MM.1S (cell line): ENCODE measurements around the gene GABRB3.

ENCODE experiments used
- DNase-seq: peaks from one replicate; pipeline ENCODE4 v3.0.0-alpha.2; 2015
- H2AFZ ChIP-seq: fragments of 300-600 bp; sonication (generic); 2 replicates; pipeline ENCODE4 v1.6.0; 2016; ENCODE audit warnings: antibody characterized with exemption, low read length
- H3F3A ChIP-seq: fragments of 300-600 bp; sonication (generic); 2 replicates; pipeline ENCODE4 v1.6.1; 2016; ENCODE audit warnings: mild to moderate bottlenecking, antibody characterized with exemption, low read length, moderate library complexity, mixed read lengths; ENCODE audit not compliant: insufficient read depth
- H3K27ac ChIP-seq: fragments of 300-600 bp; sonication (generic); 2 replicates; pipeline ENCODE4 v1.5.1; 2016; ENCODE audit warnings: mild to moderate bottlenecking, low read length
- H3K27me3 ChIP-seq: fragments of 300-600 bp; sonication (generic); replicated peaks from 2 replicates; pipeline ENCODE4 v1.6.0; 2016; ENCODE audit warnings: low read length; ENCODE audit not compliant: insufficient read depth
- H3K36me3 ChIP-seq: fragments of 300-600 bp; sonication (generic); replicated peaks from 2 replicates; pipeline ENCODE4 v1.6.1; 2016; ENCODE audit warnings: mild to moderate bottlenecking, low read length, mixed read lengths; ENCODE audit not compliant: insufficient read depth
- H3K4me1 ChIP-seq: fragments of 300-600 bp; sonication (generic); 2 replicates; pipeline ENCODE4 v1.6.1; 2016; ENCODE audit warnings: low read length, mixed read lengths
- H3K4me2 ChIP-seq: fragments of 300-600 bp; sonication (generic); 2 replicates; pipeline ENCODE4 v1.6.0; 2016; ENCODE audit warnings: low read depth, low read length
- H3K4me3 ChIP-seq: fragments of 300-600 bp; sonication (generic); 2 replicates; pipeline ENCODE4 v1.5.1; 2016; ENCODE audit warnings: low read length, mixed read lengths
- H3K79me2 ChIP-seq: fragments of 300-600 bp; sonication (generic); 2 replicates; pipeline ENCODE4 v1.6.1; 2016; ENCODE audit warnings: mixed run types, low read length, mixed read lengths
- H3K9ac ChIP-seq: fragments of 300-600 bp; sonication (generic); 2 replicates; pipeline ENCODE4 v1.6.1; 2016; ENCODE audit warnings: low read length, mixed read lengths
- H3K9me2 ChIP-seq: fragments of 300-600 bp; sonication (generic); replicated peaks from 2 replicates; pipeline ENCODE4 v1.6.1; 2016; ENCODE audit warnings: mild to moderate bottlenecking, low read length, mixed read lengths; ENCODE audit not compliant: insufficient read depth
- H3K9me3 ChIP-seq: fragments of 300-600 bp; sonication (generic); replicated peaks from 2 replicates; pipeline ENCODE4 v1.6.1; 2016; ENCODE audit warnings: mild to moderate bottlenecking, low read length, mixed read lengths; ENCODE audit not compliant: insufficient read depth
- H4K20me1 ChIP-seq: fragments of 300-600 bp; sonication (generic); 2 replicates; pipeline ENCODE4 v1.6.1; 2016; ENCODE audit warnings: mild to moderate bottlenecking, low read length, moderate library complexity, mixed read lengths; ENCODE audit not compliant: insufficient read depth
- CTCF ChIP-seq: fragments of 300-600 bp; sonication (generic); IDR thresholded peaks from 2 replicates; pipeline ENCODE4 v1.5.1; 2016; ENCODE audit warnings: antibody characterized with exemption, low read length, mixed read lengths
- EZH2 ChIP-seq: fragments of 300-600 bp; sonication (generic); optimal IDR thresholded peaks from 2 replicates; pipeline ENCODE3; 2017; ENCODE audit warnings: low read depth, mild to moderate bottlenecking, antibody characterized with exemption, low read length, mixed read lengths
- EZH2phosphoT487 ChIP-seq: fragments of 300-600 bp; sonication (generic); IDR thresholded peaks from 2 replicates; pipeline ENCODE4 v1.6.1; 2018; ENCODE audit warnings: antibody characterized with exemption, low read length

Gene GABRB3

GRCh38 chr15:26744894-26745293 lies 28.0 kb downstream of the GABRB3 start:
- Histone ChIP-seq H3K9ac (no peak overlapping the region), H3K27ac (no peak overlapping the region), H4K20me1 (no peaks in the 10 kb centered on the region), H3F3A (no peaks in the 10 kb centered on the region), H3K4me1 (no peaks in the 10 kb centered on the region), H3K36me3 (no peaks in the 10 kb centered on the region), H3K4me2 (no peak overlapping the region), H3K27me3 (no peaks in the 10 kb centered on the region), H3K4me3 (no peak overlapping the region), H2AFZ (no peak overlapping the region), H3K79me2 (no peaks in the 10 kb centered on the region), H3K9me3 (no peaks in the 10 kb centered on the region), H3K9me2 (no peaks in the 10 kb centered on the region)
- no peak for TF ChIP-seq EZH2
- TF ChIP-seq EZH2phosphoT487 = no peak
- TF ChIP-seq CTCF = no peak
- no peak for DNase-seq

GRCh38 chr15:26739791-26740190 lies 33.1 kb downstream of the GABRB3 start:
- Histone ChIP-seq H3K36me3 (no peaks in the 10 kb centered on the region), H3K9me2 (no peaks in the 10 kb centered on the region), H3K4me2 (no peak overlapping the region), H3K9ac (no peak overlapping the region), H3K4me1 (no peaks in the 10 kb centered on the region), H3K27ac (no peak overlapping the region), H3F3A (no peaks in the 10 kb centered on the region), H3K4me3 (no peak overlapping the region), H3K9me3 (no peaks in the 10 kb centered on the region), H4K20me1 (no peaks in the 10 kb centered on the region), H3K27me3 (no peaks in the 10 kb centered on the region), H3K79me2 (no peaks in the 10 kb centered on the region), H2AFZ (no peak overlapping the region)
- TF ChIP-seq EZH2 (no peak), EZH2phosphoT487 (no peak), CTCF (no peak)
- no peak for DNase-seq

- Histone ChIP-seq H3K4me2 (no peak overlapping the region), H3K79me2 (no peaks in the 10 kb centered on the region), H2AFZ (no peak overlapping the region), H3K36me3 (no peaks in the 10 kb centered on the region), H3K9ac (no peak overlapping the region), H3K4me3 (no peak overlapping the region), H3K27me3 (no peaks in the 10 kb centered on the region), H3F3A (no peaks in the 10 kb centered on the region), H3K27ac (no peak overlapping the region), H3K4me1 (no peaks in the 10 kb centered on the region), H3K9me2 (no peaks in the 10 kb centered on the region), H3K9me3 (no peaks in the 10 kb centered on the region), H4K20me1 (no peaks in the 10 kb centered on the region)
- no peak for DNase-seq
- TF ChIP-seq EZH2phosphoT487 (no peak), CTCF (no peak), EZH2 (no peak)
Measured at GRCh38 chr15:26738996-26739395, 33.9 kb downstream of the GABRB3 start.
